GM06990 (cell line): ENCODE results near the gene KCNJ10.

ENCODE experiments used
- DNase-seq: peaks from one replicate; pipeline ENCODE4 v3.0.0-alpha.2; 2011; ENCODE audit not compliant: insufficient read length; ENCODE audit errors: extremely low read depth
- H3K27me3 ChIP-seq: replicated peaks from 2 replicates; pipeline ENCODE4 v1.6.0; 2011; ENCODE audit warnings: low read length; ENCODE audit not compliant: control insufficient read depth, insufficient read depth
- H3K36me3 ChIP-seq: 2 replicates; pipeline ENCODE4 v1.5.1; 2011; ENCODE audit warnings: low read length; ENCODE audit not compliant: control insufficient read depth, insufficient read depth
- H3K4me3 ChIP-seq: replicated peaks from 2 replicates; pipeline ENCODE4 v1.5.1; 2011; ENCODE audit warnings: low read depth, mild to moderate bottlenecking, control low read depth, low read length
- CTCF ChIP-seq: IDR thresholded peaks from 2 replicates; pipeline ENCODE4 v1.5.1; 2011; ENCODE audit warnings: low read length, control low read depth, mild to moderate bottlenecking, inconsistent platforms; ENCODE audit not compliant: insufficient read depth, poor library complexity, severe bottlenecking

The KCNJ10 gene

GRCh38 chr1:159986093-159986492 lies 83.9 kb downstream of the KCNJ10 start:
- Histone ChIP-seq H3K27me3 (peaks cover 2% of the 10 kb centered on the region; the same call in 1 of the 2 replicates), H3K36me3 (no peaks in the 10 kb centered on the region), H3K4me3 (no peak overlapping the region)
- DNase-seq: no peak
- TF ChIP-seq CTCF: no peak

- no peak for TF ChIP-seq CTCF
Measured at GRCh38 chr1:159985473-159985872, 84.5 kb downstream of the KCNJ10 start.

GRCh38 chr1:159983681-159984080 lies 86.3 kb downstream of the KCNJ10 start:
- H3K4me3 ChIP-seq: no peak overlapping the region
- no peak for DNase-seq
- H3K27me3 ChIP-seq: peaks cover 2% of the 10 kb centered on the region
- no peaks in the 10 kb centered on the region for H3K36me3 ChIP-seq
- TF ChIP-seq CTCF: no peak

More at GRCh38 chr1:159985473-159985872, 84.5 kb downstream of the KCNJ10 start:
- no peaks in the 10 kb centered on the region for H3K36me3 ChIP-seq
- DNase-seq: no peak
- H3K27me3 ChIP-seq: peaks cover 2% of the 10 kb centered on the region
- no peak overlapping the region for H3K4me3 ChIP-seq

GRCh38 chr1:159982280-159982679 lies 87.7 kb downstream of the KCNJ10 start:
- TF ChIP-seq CTCF: no peak
- H3K4me3 ChIP-seq: no peak overlapping the region
- H3K27me3 ChIP-seq: peaks cover 2% of the 10 kb centered on the region
- H3K36me3 ChIP-seq: no peaks in the 10 kb centered on the region
- no peak for DNase-seq

GRCh38 chr1:159981351-159982055 lies 88.5 kb downstream of the KCNJ10 start:
- Histone ChIP-seq H3K27me3 (peaks cover 2% of the 10 kb centered on the region), H3K36me3 (no peaks in the 10 kb centered on the region), H3K4me3 (no peak overlapping the region)
- DNase-seq: no peak
- TF ChIP-seq CTCF: no peak
